GM12878 (cell line): ENCODE measurements around the gene ULBP1. TPM values are rescaled to one million over a fixed set of nuclear protein-coding genes. Genes with fewer than 3 reads are reported as not detected.

Experiments
- ATAC-seq: fragments of 200-7000 bp; cut with Tn5 transposase; 3 replicates; pipeline ENCODE4 v1.9.1; 2020; ENCODE audit warnings: mild to moderate bottlenecking, moderate library complexity
- BruUV-seq: library from RNA; stranded (reverse); fragments of 400-500 nt; replicated peaks from 2 replicates; lab custom pipeline; 2021; lab: Mats Ljungman, UMichigan
- CTCF ChIA-PET: fragments of 300-600 bp; sonication (Branson Sonifier 250); formaldehyde crosslinking; extraction: SDS; loops from one replicate; lab custom pipeline; 2021; ENCODE audit warnings: inconsistent platforms; lab: Yijun Ruan, JAX
- POLR2A ChIA-PET: fragments of 350-600 bp; formaldehyde crosslinking; extraction: SDS; loops from one replicate; lab custom pipeline; 2021; ENCODE audit warnings: inconsistent platforms; lab: Charles Lee
- RAD21 ChIA-PET: fragments of 300-600 bp; sonication (Branson Sonifier 250); formaldehyde crosslinking; loops from one replicate; lab custom pipeline; 2023; ENCODE audit warnings: antibody characterized with exemption; ENCODE audit not compliant: unreplicated experiment; lab: Charles Lee
- SMC1A ChIA-PET: fragments of 300-600 bp; sonication (Branson Sonifier 250); formaldehyde crosslinking; loops from one replicate; lab custom pipeline; 2023; ENCODE audit not compliant: unreplicated experiment, uncharacterized antibody; lab: Charles Lee
- DNase-seq: peaks from one replicate; pipeline ENCODE4 v3.0.0-alpha.2; 2011; ENCODE audit warnings: low read depth, low spot score
- FAIRE-seq: peaks from 3 replicates; lab custom pipeline; 2011; peaks lifted over from hg19 to GRCh38; lab: Jason Lieb, UNC
- H2AFZ ChIP-seq: 2 replicates; pipeline ENCODE4 v1.6.0; 2011; ENCODE audit warnings: low read depth, low read length, control low read depth; ENCODE audit not compliant: control insufficient read depth
- H3K27ac ChIP-seq: 2 replicates; pipeline ENCODE4 v1.5.1; 2011; ENCODE audit warnings: control low read depth; ENCODE audit not compliant: control insufficient read depth, insufficient read depth
- H3K27me3 ChIP-seq, 2 experiments: replicated peaks in 1 of 2; 2 replicates each; pipeline versions ENCODE4 v1.6.0 to v1.6.1; 2011; ENCODE audit warnings: low read length in 1 of 2; ENCODE audit not compliant: control insufficient read depth in 2 of 2, insufficient read depth in 2 of 2
- H3K36me3 ChIP-seq, 2 experiments: 2 replicates each; pipeline ENCODE4 v1.5.1; 2011; ENCODE audit warnings: low read length in 1 of 2; ENCODE audit not compliant: control insufficient read depth in 2 of 2, insufficient read depth in 2 of 2
- H3K4me1 ChIP-seq: 2 replicates; pipeline ENCODE4 v1.6.1; 2011; ENCODE audit warnings: mild to moderate bottlenecking, low read length, moderate library complexity, mixed read lengths; ENCODE audit not compliant: control insufficient read depth, insufficient read depth
- H3K4me2 ChIP-seq: 2 replicates; pipeline ENCODE4 v1.6.0; 2011; ENCODE audit warnings: control low read depth; ENCODE audit not compliant: control insufficient read depth, insufficient read depth
- H3K4me3 ChIP-seq: fragments of 200-600 bp; sonication (generic); 2 replicates; pipeline ENCODE4 v1.5.1; 2016
- H3K79me2 ChIP-seq: 2 replicates; pipeline ENCODE4 v1.6.0; 2011; ENCODE audit warnings: low read length; ENCODE audit not compliant: control insufficient read depth, insufficient read depth
- H3K9ac ChIP-seq: 2 replicates; pipeline ENCODE4 v1.8.0; 2011; ENCODE audit warnings: low read length, control low read depth, mixed read lengths; ENCODE audit not compliant: control insufficient read depth, insufficient read depth
- H3K9me3 ChIP-seq: replicated peaks from 3 replicates; pipeline ENCODE4 v1.5.1; 2011; ENCODE audit warnings: mild to moderate bottlenecking, low read length; ENCODE audit not compliant: control insufficient read depth, insufficient read depth
- H4K20me1 ChIP-seq: 2 replicates; pipeline ENCODE4 v1.6.0; 2011; ENCODE audit not compliant: control insufficient read depth, insufficient read depth
- FOXK2 ChIP-seq: fragments of 450-650 bp; IDR thresholded peaks from 2 replicates; pipeline ENCODE4 v1.6.1; 2017; ENCODE audit warnings: mild to moderate bottlenecking, moderate library complexity
- HDAC6 ChIP-seq: fragments of 200-600 bp; sonication (generic); IDR thresholded peaks from one replicate; pipeline ENCODE4 v1.8.0; 2017; ENCODE audit warnings: antibody characterized with exemption; ENCODE audit not compliant: unreplicated experiment
- POLR2A ChIP-seq: IDR thresholded peaks from 2 replicates; pipeline ENCODE4 v1.6.1; 2011; ENCODE audit warnings: low read depth, mild to moderate bottlenecking, low read length
- SPI1 ChIP-seq: IDR thresholded peaks from 2 replicates; pipeline ENCODE4 v1.6.1; 2011; ENCODE audit warnings: low read depth, mild to moderate bottlenecking, low read length, moderate library complexity, borderline replicate concordance; ENCODE audit not compliant: insufficient read depth
- TBL1XR1 ChIP-seq: IDR thresholded peaks from 2 replicates; pipeline ENCODE4 v1.6.1; 2012; ENCODE audit warnings: low read depth, low read length, improper control_type of control experiment
- WGBS: methylation state at CpG from one replicate; pipeline ENCODE4 v1.1.6; 2016; ENCODE audit warnings: low lambda C conversion rate; ENCODE audit not compliant: insufficient replicate concordance, insufficient coverage; ENCODE audit errors: missing lambda C conversion rate; 5-methylcytosine and 5-hydroxymethylcytosine counted together
- in situ Hi-C: fragments of 300-500 bp; cut with MboI; formaldehyde crosslinking; loops from 9 replicates; pipeline ENCODE4 v1.14.3; 2018; ENCODE audit warnings: mixed read lengths
- intact Hi-C: fragments of 100-400 bp; cut with micrococcal nuclease; formaldehyde crosslinking; loops from one replicate; pipeline ENCODE4 v1.14.2; 2022; ENCODE audit not compliant: unreplicated experiment
- polyA plus RNA-seq, 11 experiments: library from polyadenylated mRNA; depleted of rRNA in 4 of 11; unstranded in 6 of 11; stranded (reverse) in 5 of 11; fragments of >200 nt; fragmentation: Nextera tagmentation in 4 of 11; fragmentation: Illumina TruSeq in 1 of 11; extraction: Ambion mirVana in 4 of 11; extraction: Trizol in 1 of 11; gene quantifications; 1 replicate in 1 of 11; 2 replicates in 10 of 11; pipeline versions ENCODE4 v1.2.1 to v1.2.3, GENCODE V29; 2011 to 2016; ENCODE audit warnings: inconsistent platforms in 2 of 11, missing spikeins in 2 of 11, low read depth in 1 of 11
- total RNA-seq, 4 experiments: library from RNA; depleted of rRNA in 3 of 4; stranded (reverse); fragments of >200 nt in 3 of 4; fragmentation: Illumina TruSeq in 1 of 4; extraction: Trizol in 1 of 4; gene quantifications; 2 replicates each; pipeline versions ENCODE4 v1.2.1 to v1.2.3, GENCODE V29; 2013 to 2021
- TF ChIP-seq, protein P1 (sequence below): IDR thresholded peaks from 2 replicates; pipeline ENCODE4 v1.6.1; 2012; ENCODE audit warnings: mild to moderate bottlenecking, low read depth, low read length
- TF ChIP-seq, protein P2 (sequence below): fragments of 450-650 bp; IDR thresholded peaks from 2 replicates; pipeline ENCODE4 v1.6.1; 2018; ENCODE audit warnings: borderline replicate concordance, mild to moderate bottlenecking; ENCODE audit not compliant: partially characterized antibody
- TF ChIP-seq, protein P3 (sequence below): fragments of 450-650 bp; IDR thresholded peaks from 2 replicates; pipeline ENCODE4 v1.6.1; 2017; ENCODE audit warnings: low read depth, mild to moderate bottlenecking, moderate library complexity
- TF ChIP-seq, protein P4 (sequence below): fragments of 450-650 bp; formaldehyde crosslinking; IDR thresholded peaks from 2 replicates; pipeline ENCODE4 v1.4.0; 2020; ENCODE audit warnings: mild to moderate bottlenecking, moderate library complexity

The ULBP1 gene
- total and polyA plus RNA-seq, 10 of the 15 experiments (the other 5 are each of a cell fraction or from before 2014, with no cell fraction given) = 0.02 to 0.12 (median 0.04) TPM; not detected in 7

- Histone ChIP-seq H3K9ac (peak overlapping the region; percentile 51; the same call in 1 of the 2 replicates), H3K27me3 (no peaks in the 10 kb centered on the region; a peak in 2 of 4 replicates), H3K4me1 (peaks cover 35% of the 10 kb centered on the region), H3K27ac (no peak overlapping the region), H3K4me2 (peak overlapping the region; percentile 97), H3K79me2 (no peaks in the 10 kb centered on the region), H4K20me1 (no peaks in the 10 kb centered on the region; the same call in 1 of the 2 replicates), H3K9me3 (peaks cover 8% of the 10 kb centered on the region; the same call in 2 of the 3 replicates), H3K36me3 (no peaks in the 10 kb centered on the region), H2AFZ (peak overlapping the region; percentile 85), H3K4me3 (peak overlapping the region; percentile 73)
- SMC1A ChIA-PET = no interaction called here
- BruUV-seq = no TSS peak
- POLR2A ChIA-PET = no interaction called here
- FAIRE-seq = no peak
- RAD21 ChIA-PET = no interaction called here
- DNase-seq = no peak
- intact Hi-C loops = no loop called here
- CTCF ChIA-PET = interaction anchor here (1.1 kb wide), 1 partner anchor 12 kb away, joined by 6 read pairs; no protein-coding TSS in a partner anchor
- WGBS = 5% methylated on average over 63 of the region's 79 CpGs
- in situ Hi-C loops = loop anchor here (5.0 kb wide), 1 partner anchor 68 kb away; no protein-coding TSS in a partner anchor
- ATAC-seq = peak; percentile 84
- TF ChIP-seq, protein P1, sequence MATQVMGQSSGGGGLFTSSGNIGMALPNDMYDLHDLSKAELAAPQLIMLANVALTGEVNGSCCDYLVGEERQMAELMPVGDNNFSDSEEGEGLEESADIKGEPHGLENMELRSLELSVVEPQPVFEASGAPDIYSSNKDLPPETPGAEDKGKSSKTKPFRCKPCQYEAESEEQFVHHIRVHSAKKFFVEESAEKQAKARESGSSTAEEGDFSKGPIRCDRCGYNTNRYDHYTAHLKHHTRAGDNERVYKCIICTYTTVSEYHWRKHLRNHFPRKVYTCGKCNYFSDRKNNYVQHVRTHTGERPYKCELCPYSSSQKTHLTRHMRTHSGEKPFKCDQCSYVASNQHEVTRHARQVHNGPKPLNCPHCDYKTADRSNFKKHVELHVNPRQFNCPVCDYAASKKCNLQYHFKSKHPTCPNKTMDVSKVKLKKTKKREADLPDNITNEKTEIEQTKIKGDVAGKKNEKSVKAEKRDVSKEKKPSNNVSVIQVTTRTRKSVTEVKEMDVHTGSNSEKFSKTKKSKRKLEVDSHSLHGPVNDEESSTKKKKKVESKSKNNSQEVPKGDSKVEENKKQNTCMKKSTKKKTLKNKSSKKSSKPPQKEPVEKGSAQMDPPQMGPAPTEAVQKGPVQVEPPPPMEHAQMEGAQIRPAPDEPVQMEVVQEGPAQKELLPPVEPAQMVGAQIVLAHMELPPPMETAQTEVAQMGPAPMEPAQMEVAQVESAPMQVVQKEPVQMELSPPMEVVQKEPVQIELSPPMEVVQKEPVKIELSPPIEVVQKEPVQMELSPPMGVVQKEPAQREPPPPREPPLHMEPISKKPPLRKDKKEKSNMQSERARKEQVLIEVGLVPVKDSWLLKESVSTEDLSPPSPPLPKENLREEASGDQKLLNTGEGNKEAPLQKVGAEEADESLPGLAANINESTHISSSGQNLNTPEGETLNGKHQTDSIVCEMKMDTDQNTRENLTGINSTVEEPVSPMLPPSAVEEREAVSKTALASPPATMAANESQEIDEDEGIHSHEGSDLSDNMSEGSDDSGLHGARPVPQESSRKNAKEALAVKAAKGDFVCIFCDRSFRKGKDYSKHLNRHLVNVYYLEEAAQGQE = no peak
- TF ChIP-seq FOXK2 = no peak
- TF ChIP-seq SPI1 = no peak
- no peak for TF ChIP-seq TBL1XR1
- TF ChIP-seq, protein P2, sequence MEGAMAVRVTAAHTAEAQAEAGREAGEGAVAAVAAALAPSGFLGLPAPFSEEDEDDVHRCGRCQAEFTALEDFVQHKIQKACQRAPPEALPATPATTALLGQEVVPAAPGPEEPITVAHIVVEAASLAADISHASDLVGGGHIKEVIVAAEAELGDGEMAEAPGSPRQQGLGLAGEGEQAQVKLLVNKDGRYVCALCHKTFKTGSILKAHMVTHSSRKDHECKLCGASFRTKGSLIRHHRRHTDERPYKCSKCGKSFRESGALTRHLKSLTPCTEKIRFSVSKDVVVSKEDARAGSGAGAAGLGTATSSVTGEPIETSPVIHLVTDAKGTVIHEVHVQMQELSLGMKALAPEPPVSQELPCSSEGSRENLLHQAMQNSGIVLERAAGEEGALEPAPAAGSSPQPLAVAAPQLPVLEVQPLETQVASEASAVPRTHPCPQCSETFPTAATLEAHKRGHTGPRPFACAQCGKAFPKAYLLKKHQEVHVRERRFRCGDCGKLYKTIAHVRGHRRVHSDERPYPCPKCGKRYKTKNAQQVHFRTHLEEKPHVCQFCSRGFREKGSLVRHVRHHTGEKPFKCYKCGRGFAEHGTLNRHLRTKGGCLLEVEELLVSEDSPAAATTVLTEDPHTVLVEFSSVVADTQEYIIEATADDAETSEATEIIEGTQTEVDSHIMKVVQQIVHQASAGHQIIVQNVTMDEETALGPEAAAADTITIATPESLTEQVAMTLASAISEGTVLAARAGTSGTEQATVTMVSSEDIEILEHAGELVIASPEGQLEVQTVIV = no peak
- peak; percentile 72 for TF ChIP-seq POLR2A
- no peak for TF ChIP-seq HDAC6
- TF ChIP-seq, protein P3, sequence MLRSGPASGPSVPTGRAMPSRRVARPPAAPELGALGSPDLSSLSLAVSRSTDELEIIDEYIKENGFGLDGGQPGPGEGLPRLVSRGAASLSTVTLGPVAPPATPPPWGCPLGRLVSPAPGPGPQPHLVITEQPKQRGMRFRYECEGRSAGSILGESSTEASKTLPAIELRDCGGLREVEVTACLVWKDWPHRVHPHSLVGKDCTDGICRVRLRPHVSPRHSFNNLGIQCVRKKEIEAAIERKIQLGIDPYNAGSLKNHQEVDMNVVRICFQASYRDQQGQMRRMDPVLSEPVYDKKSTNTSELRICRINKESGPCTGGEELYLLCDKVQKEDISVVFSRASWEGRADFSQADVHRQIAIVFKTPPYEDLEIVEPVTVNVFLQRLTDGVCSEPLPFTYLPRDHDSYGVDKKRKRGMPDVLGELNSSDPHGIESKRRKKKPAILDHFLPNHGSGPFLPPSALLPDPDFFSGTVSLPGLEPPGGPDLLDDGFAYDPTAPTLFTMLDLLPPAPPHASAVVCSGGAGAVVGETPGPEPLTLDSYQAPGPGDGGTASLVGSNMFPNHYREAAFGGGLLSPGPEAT = peak; percentile 81
- TF ChIP-seq, protein P4, sequence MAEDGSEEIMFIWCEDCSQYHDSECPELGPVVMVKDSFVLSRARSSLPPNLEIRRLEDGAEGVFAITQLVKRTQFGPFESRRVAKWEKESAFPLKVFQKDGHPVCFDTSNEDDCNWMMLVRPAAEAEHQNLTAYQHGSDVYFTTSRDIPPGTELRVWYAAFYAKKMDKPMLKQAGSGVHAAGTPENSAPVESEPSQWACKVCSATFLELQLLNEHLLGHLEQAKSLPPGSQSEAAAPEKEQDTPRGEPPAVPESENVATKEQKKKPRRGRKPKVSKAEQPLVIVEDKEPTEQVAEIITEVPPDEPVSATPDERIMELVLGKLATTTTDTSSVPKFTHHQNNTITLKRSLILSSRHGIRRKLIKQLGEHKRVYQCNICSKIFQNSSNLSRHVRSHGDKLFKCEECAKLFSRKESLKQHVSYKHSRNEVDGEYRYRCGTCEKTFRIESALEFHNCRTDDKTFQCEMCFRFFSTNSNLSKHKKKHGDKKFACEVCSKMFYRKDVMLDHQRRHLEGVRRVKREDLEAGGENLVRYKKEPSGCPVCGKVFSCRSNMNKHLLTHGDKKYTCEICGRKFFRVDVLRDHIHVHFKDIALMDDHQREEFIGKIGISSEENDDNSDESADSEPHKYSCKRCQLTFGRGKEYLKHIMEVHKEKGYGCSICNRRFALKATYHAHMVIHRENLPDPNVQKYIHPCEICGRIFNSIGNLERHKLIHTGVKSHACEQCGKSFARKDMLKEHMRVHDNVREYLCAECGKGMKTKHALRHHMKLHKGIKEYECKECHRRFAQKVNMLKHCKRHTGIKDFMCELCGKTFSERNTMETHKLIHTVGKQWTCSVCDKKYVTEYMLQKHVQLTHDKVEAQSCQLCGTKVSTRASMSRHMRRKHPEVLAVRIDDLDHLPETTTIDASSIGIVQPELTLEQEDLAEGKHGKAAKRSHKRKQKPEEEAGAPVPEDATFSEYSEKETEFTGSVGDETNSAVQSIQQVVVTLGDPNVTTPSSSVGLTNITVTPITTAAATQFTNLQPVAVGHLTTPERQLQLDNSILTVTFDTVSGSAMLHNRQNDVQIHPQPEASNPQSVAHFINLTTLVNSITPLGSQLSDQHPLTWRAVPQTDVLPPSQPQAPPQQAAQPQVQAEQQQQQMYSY (CRISPR knock-in tag) = peak; percentile 79; the same call in 1 of the 2 replicates
Observed at GRCh38 chr6:150004783-150005717, 41.3 kb downstream of the ULBP1 start.
